Measurements from ENCODE around the gene COG5.

Gene COG5

DNA sequence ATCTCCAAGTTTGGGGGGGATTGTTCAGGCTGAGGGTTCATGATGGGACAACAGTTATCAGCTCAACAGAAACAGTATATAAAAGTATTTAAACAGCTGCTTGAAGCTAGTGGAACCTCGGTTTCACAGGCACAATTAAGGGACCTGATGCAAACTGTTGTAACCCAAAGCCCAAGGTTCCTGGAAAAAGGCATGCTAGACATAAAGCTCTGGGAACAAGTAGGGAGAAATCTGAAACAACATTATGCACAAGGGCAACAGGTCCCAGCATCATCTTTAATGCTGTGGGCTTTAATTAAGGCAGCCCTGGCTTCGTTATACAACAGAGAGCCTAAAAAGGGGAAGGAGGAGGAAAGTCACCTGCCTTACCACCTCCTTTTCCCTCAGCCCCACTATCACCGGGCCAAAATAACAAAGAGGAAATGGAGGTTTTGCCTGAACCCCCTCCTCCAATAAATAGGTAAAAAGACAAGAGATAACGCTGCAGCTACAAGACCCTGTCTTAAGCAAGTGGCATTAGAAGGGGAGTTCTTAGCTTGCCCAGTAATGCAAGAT lies 177.1 kb downstream of the COG5 start:
- no peak overlapping the region for H3K4me3 ChIP-seq (ENCODE audit: low read depth, low read length)
- TF ChIP-seq, protein P1, sequence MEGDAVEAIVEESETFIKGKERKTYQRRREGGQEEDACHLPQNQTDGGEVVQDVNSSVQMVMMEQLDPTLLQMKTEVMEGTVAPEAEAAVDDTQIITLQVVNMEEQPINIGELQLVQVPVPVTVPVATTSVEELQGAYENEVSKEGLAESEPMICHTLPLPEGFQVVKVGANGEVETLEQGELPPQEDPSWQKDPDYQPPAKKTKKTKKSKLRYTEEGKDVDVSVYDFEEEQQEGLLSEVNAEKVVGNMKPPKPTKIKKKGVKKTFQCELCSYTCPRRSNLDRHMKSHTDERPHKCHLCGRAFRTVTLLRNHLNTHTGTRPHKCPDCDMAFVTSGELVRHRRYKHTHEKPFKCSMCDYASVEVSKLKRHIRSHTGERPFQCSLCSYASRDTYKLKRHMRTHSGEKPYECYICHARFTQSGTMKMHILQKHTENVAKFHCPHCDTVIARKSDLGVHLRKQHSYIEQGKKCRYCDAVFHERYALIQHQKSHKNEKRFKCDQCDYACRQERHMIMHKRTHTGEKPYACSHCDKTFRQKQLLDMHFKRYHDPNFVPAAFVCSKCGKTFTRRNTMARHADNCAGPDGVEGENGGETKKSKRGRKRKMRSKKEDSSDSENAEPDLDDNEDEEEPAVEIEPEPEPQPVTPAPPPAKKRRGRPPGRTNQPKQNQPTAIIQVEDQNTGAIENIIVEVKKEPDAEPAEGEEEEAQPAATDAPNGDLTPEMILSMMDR (IDR thresholded peaks at IDR 0.05; ENCODE audit: control insufficient read depth, extremely low read depth, insufficient read depth) = no peak
- DNase-seq (ENCODE audit: low read depth) = no peak

DNA sequence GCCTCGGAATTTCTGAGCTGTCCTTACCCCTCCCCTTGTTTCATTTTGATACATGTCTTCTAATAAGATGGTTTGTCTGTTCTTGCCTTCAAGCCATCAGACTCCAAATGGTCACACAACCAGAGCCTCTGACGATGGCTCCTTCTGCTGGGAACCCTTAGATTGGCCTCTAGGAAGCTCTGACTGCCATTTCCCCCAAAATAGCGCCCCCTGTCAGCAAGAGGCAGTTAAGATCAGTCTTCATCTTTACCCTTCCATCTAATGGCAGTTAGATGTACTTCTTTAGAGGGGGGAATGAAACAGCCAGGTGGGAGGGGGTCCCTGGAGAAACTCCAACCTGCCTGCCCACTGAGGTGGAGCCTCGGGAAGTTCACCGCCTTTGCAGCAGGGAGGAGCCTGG lies 179.7 kb downstream of the COG5 start:
- H3K4me3 ChIP-seq (ENCODE audit: low read depth, low read length) = no peak overlapping the region
- TF ChIP-seq, protein P1 (IDR thresholded peaks at IDR 0.05; ENCODE audit: control insufficient read depth, extremely low read depth, insufficient read depth) = no peak
- DNase-seq (ENCODE audit: low read depth) = no peak

DNA sequence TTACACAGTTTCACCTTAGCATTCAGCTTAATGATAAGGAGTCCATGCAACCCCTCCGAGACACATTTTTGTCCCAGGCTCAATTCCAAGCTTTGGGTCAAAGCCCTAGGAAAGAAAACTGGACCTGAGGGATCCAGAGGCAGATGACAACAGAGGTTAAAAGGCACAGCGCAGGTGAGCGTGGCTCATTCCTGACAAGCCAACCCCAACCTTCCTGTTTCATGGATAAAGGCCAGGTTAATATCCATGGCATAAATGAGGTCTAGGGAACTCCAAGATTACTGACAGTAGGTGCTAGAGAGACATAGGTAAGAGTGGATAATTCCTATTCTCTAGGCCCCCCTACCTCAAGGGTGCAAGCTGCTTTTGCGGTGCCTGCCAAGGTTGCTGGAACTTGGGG lies 180.5 kb downstream of the COG5 start:
- TF ChIP-seq, protein P1 (IDR thresholded peaks at IDR 0.05; ENCODE audit: control insufficient read depth, extremely low read depth, insufficient read depth) = no peak
- no peak overlapping the region for H3K4me3 ChIP-seq (ENCODE audit: low read depth, low read length)
- no peak for DNase-seq (ENCODE audit: low read depth)

DNA sequence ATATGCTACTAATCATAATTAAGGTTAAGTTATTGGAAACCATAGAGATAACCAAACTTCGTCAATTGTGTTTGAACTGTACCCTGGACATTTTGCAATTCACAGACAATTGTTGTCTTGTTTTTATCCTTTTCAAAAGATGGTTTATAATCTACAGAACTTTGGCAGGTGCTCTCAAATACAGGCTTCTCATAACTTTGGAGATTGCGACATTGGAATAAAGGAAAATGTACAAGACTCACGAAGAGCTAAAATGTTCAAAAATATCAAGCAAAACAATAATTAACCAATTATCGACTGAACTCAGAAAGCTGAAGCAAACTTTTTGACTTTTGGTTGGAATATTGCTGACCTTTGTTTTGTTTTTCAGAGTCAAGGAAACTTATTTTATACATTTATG lies 182.3 kb downstream of the COG5 start:
- H3K4me3 ChIP-seq (ENCODE audit: low read depth, low read length) = no peak overlapping the region
- no peak for DNase-seq (ENCODE audit: low read depth)

DNA sequence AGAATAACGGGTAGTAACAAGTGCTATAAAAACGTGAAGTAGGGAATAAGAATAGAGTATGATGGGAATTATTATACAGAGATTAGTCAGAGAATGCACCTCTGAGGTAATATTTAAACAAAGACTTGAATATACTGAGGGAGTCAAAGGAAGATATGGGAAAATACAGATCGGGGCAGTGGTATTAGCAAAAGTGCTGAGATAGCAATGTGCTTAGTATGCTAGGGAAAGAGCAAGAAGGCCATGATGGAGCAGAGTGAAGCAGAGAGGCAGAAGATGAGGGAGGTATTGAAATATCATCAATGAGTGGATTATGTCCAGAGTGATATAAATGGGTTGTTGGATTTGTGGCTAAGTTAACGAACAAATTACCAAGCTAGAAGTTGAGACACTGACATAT lies 190.4 kb downstream of the COG5 start:
- H3K4me3 ChIP-seq (ENCODE audit: low read depth, low read length) = no peak overlapping the region
- no peak for DNase-seq (ENCODE audit: low read depth)
- TF ChIP-seq, protein P1 (IDR thresholded peaks at IDR 0.05; ENCODE audit: control insufficient read depth, extremely low read depth, insufficient read depth) = no peak

More for the DNA sequence above, 182.3 kb downstream of the COG5 start:
- TF ChIP-seq, protein P1 (IDR thresholded peaks at IDR 0.05; ENCODE audit: control insufficient read depth, extremely low read depth, insufficient read depth) = no peak

DNA sequence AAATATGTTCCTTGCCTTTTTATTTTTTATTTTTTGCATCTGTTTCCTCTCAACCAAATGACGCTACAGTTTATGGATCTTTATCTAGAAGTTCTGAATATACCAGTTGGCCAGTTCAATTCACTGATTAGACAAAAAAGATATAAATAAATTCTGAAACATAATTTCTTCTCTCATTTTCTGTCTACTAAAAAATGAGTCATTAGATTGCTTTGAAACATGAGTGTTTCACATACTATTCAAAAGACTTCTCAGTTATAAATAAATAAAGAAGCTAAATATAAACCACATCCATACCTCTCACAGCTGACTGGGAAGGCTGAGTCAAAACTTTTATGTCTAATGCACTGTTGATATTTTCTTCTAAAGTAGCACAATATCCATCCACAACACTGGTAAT lies 191.4 kb downstream of the COG5 start:
- H3K4me3 ChIP-seq (ENCODE audit: low read depth, low read length) = no peak overlapping the region
- no peak for DNase-seq (ENCODE audit: low read depth)
- TF ChIP-seq, protein P1 (IDR thresholded peaks at IDR 0.05; ENCODE audit: control insufficient read depth, extremely low read depth, insufficient read depth) = no peak

DNA sequence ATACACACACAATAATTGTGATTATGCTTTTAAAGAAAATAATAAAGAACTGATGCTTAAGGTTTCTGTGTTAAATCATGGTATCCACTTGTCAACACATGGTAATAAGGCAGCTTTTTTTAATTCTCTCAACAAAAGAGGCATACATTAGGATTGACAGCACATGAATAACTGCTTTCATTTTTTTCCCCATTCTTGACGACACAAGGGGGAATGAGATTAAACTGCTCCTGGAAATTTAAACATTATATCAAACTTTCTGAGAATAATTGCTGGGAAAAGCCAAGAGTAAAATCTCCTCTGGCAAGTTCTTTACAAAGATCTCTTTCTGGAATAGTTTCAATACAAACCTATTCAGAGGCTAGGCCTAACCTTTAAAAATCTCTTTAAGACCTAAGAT lies 192.9 kb downstream of the COG5 start:
- no peak overlapping the region for H3K4me3 ChIP-seq (ENCODE audit: low read depth, low read length)
- no peak for DNase-seq (ENCODE audit: low read depth)
- TF ChIP-seq, protein P1 (IDR thresholded peaks at IDR 0.05; ENCODE audit: control insufficient read depth, extremely low read depth, insufficient read depth) = no peak
